Keratinocyte (primary cell): Measurements from ENCODE around the gene CLIP2. TPM values are rescaled to one million over a fixed set of nuclear protein-coding genes. Genes with fewer than 3 reads are reported as not detected.
"Not testable (repeated sequence)": the region's sequence is repeated elsewhere in the genome, so short reads cannot be mapped to it uniquely, and the experiment has no call there.

Experiments used
- DNase-seq: peaks from one replicate; pipeline ENCODE4 v3.0.0-alpha.2; 2011; ENCODE audit warnings: low read depth, missing footprints, low spot score
- FAIRE-seq: peaks from 2 replicates; lab custom pipeline; 2011; peaks lifted over from hg19 to GRCh38; lab: Jason Lieb, UNC
- H2AFZ ChIP-seq: 2 replicates; pipeline ENCODE4 v1.6.0; 2012; ENCODE audit warnings: low read length, control low read depth, inconsistent platforms; ENCODE audit not compliant: control insufficient read depth
- H3K27ac ChIP-seq: 2 replicates; pipeline ENCODE4 v1.5.1; 2011; ENCODE audit warnings: low read length; ENCODE audit not compliant: control insufficient read depth, insufficient read depth
- H3K27me3 ChIP-seq: 3 replicates; pipeline ENCODE4 v1.6.0; 2011; ENCODE audit warnings: low read length; ENCODE audit not compliant: control insufficient read depth, insufficient read depth; ENCODE audit errors: extremely low read depth
- H3K36me3 ChIP-seq, 2 experiments: 2 replicates in 1 of 2; 3 replicates in 1 of 2; pipeline ENCODE4 v1.5.1; 2011; ENCODE audit warnings: low read length in 2 of 2, mild to moderate bottlenecking in 1 of 2; ENCODE audit not compliant: control insufficient read depth in 2 of 2, insufficient read depth in 2 of 2; ENCODE audit errors: extremely low read depth in 1 of 2
- H3K4me1 ChIP-seq: 3 replicates; pipeline ENCODE4 v1.5.1; 2011; ENCODE audit warnings: low read length; ENCODE audit not compliant: control insufficient read depth, insufficient read depth; ENCODE audit errors: extremely low read depth
- H3K4me2 ChIP-seq: 3 replicates; pipeline ENCODE4 v1.6.0; 2011; ENCODE audit warnings: low read depth, low read length; ENCODE audit not compliant: control insufficient read depth, insufficient read depth; ENCODE audit errors: extremely low read depth
- H3K4me3 ChIP-seq, 3 experiments: fragments of 200-600 bp in 1 of 3; sonication (generic) in 1 of 3; 2 replicates in 2 of 3; 3 replicates in 1 of 3; pipeline ENCODE4 v1.5.1; 2011 to 2016; ENCODE audit warnings: low read length in 3 of 3, mild to moderate bottlenecking in 3 of 3, control low read depth in 2 of 3, inconsistent platforms in 1 of 3, low read depth in 1 of 3, mixed read lengths in 1 of 3, mixed run types in 1 of 3, moderate library complexity in 1 of 3; ENCODE audit not compliant: control insufficient read depth in 2 of 3, insufficient read depth in 2 of 3; ENCODE audit errors: extremely low read depth in 1 of 3
- H3K79me2 ChIP-seq: 2 replicates; pipeline ENCODE4 v1.6.0; 2012; ENCODE audit warnings: low read length; ENCODE audit not compliant: control insufficient read depth, insufficient read depth
- H3K9ac ChIP-seq: 3 replicates; pipeline ENCODE4 v1.6.0; 2011; ENCODE audit warnings: low read length; ENCODE audit not compliant: control insufficient read depth, insufficient read depth; ENCODE audit errors: extremely low read depth
- H3K9me1 ChIP-seq: 3 replicates; pipeline ENCODE4 v1.6.0; 2011; ENCODE audit warnings: low read length; ENCODE audit not compliant: control insufficient read depth, insufficient read depth; ENCODE audit errors: extremely low read depth
- H3K9me3 ChIP-seq: 2 replicates; pipeline ENCODE4 v1.5.1; 2012; ENCODE audit warnings: low read depth, low read length; ENCODE audit not compliant: control insufficient read depth
- H4K20me1 ChIP-seq: 3 replicates; pipeline ENCODE4 v1.6.0; 2011; ENCODE audit warnings: low read length; ENCODE audit not compliant: control insufficient read depth, insufficient read depth; ENCODE audit errors: extremely low read depth
- CTCF ChIP-seq, 3 experiments: IDR thresholded peaks in 1 of 3; conservative IDR thresholded peaks in 1 of 3; optimal IDR thresholded peaks in 1 of 3; 2 replicates in 2 of 3; 3 replicates in 1 of 3; pipeline versions ENCODE3 to v1.5.1; 2011; ENCODE audit warnings: low read length in 3 of 3, mild to moderate bottlenecking in 3 of 3, moderate library complexity in 2 of 3, control low read depth in 1 of 3, inconsistent platforms in 1 of 3; ENCODE audit not compliant: insufficient read depth in 2 of 3; ENCODE audit errors: extremely low read depth in 1 of 3
- EZH2 ChIP-seq: IDR thresholded peaks from one replicate; pipeline ENCODE4 v1.6.1; 2012; ENCODE audit warnings: inconsistent platforms, mild to moderate bottlenecking, low read length, moderate library complexity
- dilution Hi-C: fragments of 300-500 bp; cut with MboI; formaldehyde crosslinking; loops from one replicate; pipeline ENCODE4 v1.7.0; 2020; ENCODE audit warnings: low sequenced_read_pairs; ENCODE audit not compliant: extremely low pct_ligation_motif_present
- polyA plus RNA-seq, 5 experiments: library from polyadenylated mRNA; depleted of rRNA in 3 of 5; stranded (reverse) in 3 of 5; stranded (forward) in 1 of 5; unstranded in 1 of 5; fragments of >200 nt; gene quantifications; 1 replicate in 1 of 5; 2 replicates in 3 of 5; 3 replicates in 1 of 5; pipeline versions ENCODE4 v1.2.1 to v1.2.3, GENCODE V29; 2011 to 2012; ENCODE audit warnings: missing spikeins in 2 of 5, low read depth in 1 of 5, low replicate concordance in 1 of 5

The CLIP2 gene
- polyA plus RNA-seq, 1 donor (not counting 4 experiments of a cell fraction or from before 2014, with no cell fraction given): 2.6 TPM

DNA sequence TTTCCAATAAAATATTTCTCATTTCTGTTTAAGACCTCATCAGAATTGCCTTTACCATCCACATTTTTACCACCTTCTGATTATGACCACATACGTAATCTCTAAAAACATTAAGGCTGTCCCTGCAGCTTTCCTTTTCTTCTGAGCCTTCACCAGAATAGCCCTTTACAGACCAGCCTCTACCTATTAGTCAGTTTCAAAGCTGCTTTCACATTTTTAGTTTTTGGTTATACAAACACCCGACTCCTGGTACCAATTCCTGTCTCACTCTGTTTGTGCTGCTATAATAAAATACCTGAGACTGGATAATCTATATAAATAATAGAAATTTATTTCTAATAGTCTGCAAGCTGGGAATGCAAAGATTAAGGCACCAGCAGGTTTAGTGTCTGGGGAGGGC lies 149.1 kb downstream of the CLIP2 start:
- Histone ChIP-seq H3K4me1 (no peaks in the 10 kb centered on the region), H3K9me1 (no peaks in the 10 kb centered on the region), H3K4me3 (no peak overlapping the region), H4K20me1 (no peaks in the 10 kb centered on the region), H2AFZ (no peak overlapping the region), H3K9ac (no peak overlapping the region), H3K36me3 (no peaks in the 10 kb centered on the region), H3K79me2 (no peaks in the 10 kb centered on the region), H3K4me2 (no peak overlapping the region), H3K27ac (no peak overlapping the region), H3K9me3 (no peaks in the 10 kb centered on the region), H3K27me3 (no peaks in the 10 kb centered on the region)
- no peak for FAIRE-seq
- TF ChIP-seq EZH2: no peak
- TF ChIP-seq CTCF (optimal IDR thresholded peaks at IDR 0.05 in 1 of 3, IDR thresholded peaks at IDR 0.05 in 1 of 3, conservative IDR thresholded peaks at IDR 0.05 in 1 of 3; ENCODE audit: extremely low read depth in 1 of 3, insufficient read depth in 2 of 3, low read length in 3 of 3): no peak
- dilution Hi-C loops: no loop called here
- DNase-seq: no peak

DNA sequence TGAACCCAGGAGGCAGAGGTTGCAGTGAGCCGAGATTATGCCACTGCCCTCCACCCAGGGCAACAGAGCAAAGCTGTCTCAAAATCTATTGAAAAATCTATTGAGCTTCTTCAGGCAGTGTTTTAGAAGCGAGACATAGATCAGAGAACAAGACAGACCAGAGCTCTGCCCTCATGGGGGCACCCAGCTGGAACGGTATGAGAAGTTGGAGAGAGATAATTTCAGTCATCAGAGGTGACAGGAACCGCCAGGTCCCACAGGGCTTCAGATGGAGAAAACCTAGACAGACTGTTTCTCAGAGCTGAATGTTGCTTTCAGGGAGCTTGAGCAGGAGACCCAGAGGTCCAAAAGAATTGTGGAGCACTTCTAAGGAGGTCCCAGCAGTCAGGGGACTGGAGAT lies 150.3 kb downstream of the CLIP2 start:
- dilution Hi-C loops: no loop called here
- H4K20me1 ChIP-seq: no peaks in the 10 kb centered on the region
- no peak overlapping the region for H3K4me3 ChIP-seq
- DNase-seq (no peak), FAIRE-seq (no peak)
- H3K36me3 ChIP-seq: no peaks in the 10 kb centered on the region
- H3K9me3 ChIP-seq: no peaks in the 10 kb centered on the region
- H3K27ac ChIP-seq: no peak overlapping the region
- H3K4me1 ChIP-seq: no peaks in the 10 kb centered on the region
- H3K4me2 ChIP-seq: no peak overlapping the region
- H3K79me2 ChIP-seq: no peaks in the 10 kb centered on the region
- no peak overlapping the region for H3K9ac ChIP-seq
- H2AFZ ChIP-seq: no peak overlapping the region
- no peaks in the 10 kb centered on the region for H3K9me1 ChIP-seq
- TF ChIP-seq EZH2 (no peak), CTCF (optimal IDR thresholded peaks at IDR 0.05 in 1 of 3, IDR thresholded peaks at IDR 0.05 in 1 of 3, conservative IDR thresholded peaks at IDR 0.05 in 1 of 3; ENCODE audit: extremely low read depth in 1 of 3, insufficient read depth in 2 of 3, low read length in 3 of 3) (no peak)
- H3K27me3 ChIP-seq: no peaks in the 10 kb centered on the region

DNA sequence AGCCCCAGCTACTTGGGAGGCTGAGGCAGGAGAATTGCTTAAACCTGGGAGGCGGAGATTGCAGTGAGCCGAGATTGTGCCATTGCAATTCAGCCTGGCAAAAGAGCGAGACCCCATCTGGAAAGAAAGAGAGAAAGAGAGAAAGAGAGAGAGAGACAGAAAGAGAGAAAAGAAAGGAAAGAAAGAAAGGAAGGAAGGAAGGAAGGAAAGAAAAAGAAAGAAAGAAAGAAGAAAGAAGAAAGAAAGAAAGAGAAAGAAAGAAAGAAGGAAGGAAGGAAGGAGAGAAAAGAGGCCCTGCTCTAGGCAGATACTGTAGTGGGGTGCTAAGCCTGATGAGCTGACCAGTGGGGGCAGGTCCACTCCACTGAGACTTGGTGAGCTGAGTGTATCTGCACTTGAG lies 150.9 kb downstream of the CLIP2 start:
- FAIRE-seq, dilution Hi-C loops, H3K4me3 ChIP-seq, H3K36me3 ChIP-seq, H3K4me1 ChIP-seq, H3K79me2 ChIP-seq, H2AFZ ChIP-seq, H3K9me1 ChIP-seq, H3K9ac ChIP-seq, H3K27me3 ChIP-seq, H4K20me1 ChIP-seq, H3K4me2 ChIP-seq, DNase-seq, H3K27ac ChIP-seq, H3K9me3 ChIP-seq: not testable (repeated sequence)
